ENCODE results near the gene CKAP2. TPM values are rescaled to one million over a fixed set of nuclear protein-coding genes. Genes with fewer than 3 reads are reported as not detected.
"Not testable (repeated sequence)": the region's sequence is repeated elsewhere in the genome, so short reads cannot be mapped to it uniquely, and the experiment has no call there.

Gene CKAP2
- 10 to 100 TPM; 12.0 to 59.9 (median 27.7) TPM for total RNA-seq
- 10 to 100 TPM; 12.2 to 12.6 TPM for polyA plus RNA-seq
- 34.3 reads per million, percentile 63 among the genes with 10 or more reads in this experiment for total RNA-seq

GRCh38 chr13:52454820-52455676 is at the start of gene CKAP2:
Gene CKAP2 (plus strand): TSS chr13:52455478. CDS start chr13:52455557, 79 bp downstream.
- intact Hi-C loops (cut with micrococcal nuclease): loop anchor here (1.0 to 10.0 kb wide), 14 partner anchors 38 to 1540 kb away; partner anchors contain the start of genes ALG11 (in 2 of the 2), INTS6 (in 2 of the 2), SUGT1 (in 2 of the 2) and WDFY2 (in 2 of the 2)
- peaks cover 0 to under 1% (median 0%) of the 10 kb centered on the region in 3 experiments for H3K36me3 ChIP-seq (ENCODE audit: control insufficient read depth in 2 of 3, insufficient read depth in 3 of 3, low read length in 3 of 3)
- H3K9me3 ChIP-seq (ENCODE audit: control insufficient read depth in 2 of 3, low read length in 3 of 3): no peaks in the 10 kb centered on the region
- Mint-ChIP-seq H3K36me3 (peaks cover 0 to 15% (median 3%) of the 10 kb centered on the region in 5 donors), H3K4me3 (peak within 1 kb of the TSS; percentile 93 to 98 (median 96)), H3K4me1 (peaks cover 17 to 64% (median 32%) of the 10 kb centered on the region in 7 donors), H3K27ac (peak within 1 kb of the TSS; percentile 96 to 100 (median 99)), H3K27me3 (peaks cover 0 to 5% (median 0%) of the 10 kb centered on the region in 5 donors), H3K9me3 (peaks cover 0 to 1% (median 0%) of the 10 kb centered on the region in 11 donors)
- CTCF ChIA-PET: no interaction called here
- H3K27ac ChIP-seq (ENCODE audit: low read depth, low read length): peak within 1 kb of the TSS; percentile 86
- peak within 1 kb of the TSS; percentile 87 for H3K4me3 ChIP-seq (ENCODE audit: low read length)
- peak; percentile 88 for ATAC-seq
- H3K27me3 ChIP-seq (ENCODE audit: control insufficient read depth in 2 of 2, insufficient read depth in 2 of 2, low read length in 2 of 2): no peaks in the 10 kb centered on the region
- H3K4me1 ChIP-seq (ENCODE audit: control insufficient read depth in 2 of 2, insufficient read depth in 2 of 2, low read length in 2 of 2): peaks cover 14 to 18% of the 10 kb centered on the region in 2 donors
- DNase-seq: peak; percentile 87 to 97 (median 95)
- POLR2A ChIA-PET: interaction anchor here (1.3 to 1.4 kb wide), 2 partner anchors 8 to 628 kb away, joined by 3 to 4 read pairs; no protein-coding TSS in a partner anchor

GRCh38 chr13:52405767-52406494 is 49.3 kb upstream of the CKAP2 start, which contains the start of gene THSD1:
Gene THSD1 (minus strand): TSS chr13:52406172. CDS start chr13:52402600, 3,572 bp downstream.
- peak within 1 kb of the TSS; percentile 64 to 84 (median 72) for H3K4me3 Mint-ChIP-seq
- Histone ChIP-seq H3K4me3 (ENCODE audit: low read length) (peak within 1 kb of the TSS; percentile 38), H3K27ac (ENCODE audit: low read depth, low read length) (no peak within 1 kb of the TSS), H3K4me1 (ENCODE audit: control insufficient read depth in 2 of 2, insufficient read depth in 2 of 2, low read length in 2 of 2) (peaks cover 7 to 18% of the 10 kb centered on the region in 2 donors), H3K9me3 (ENCODE audit: control insufficient read depth in 2 of 3, low read length in 3 of 3) (no peaks in the 10 kb centered on the region), H3K36me3 (ENCODE audit: control insufficient read depth in 2 of 3, insufficient read depth in 3 of 3, low read length in 3 of 3) (no peaks in the 10 kb centered on the region), H3K27me3 (ENCODE audit: control insufficient read depth in 2 of 2, insufficient read depth in 2 of 2, low read length in 2 of 2) (no peaks in the 10 kb centered on the region)
- intact Hi-C loops (cut with micrococcal nuclease): loop anchor here in 1 of 2 donors (5.0 kb wide), 1 partner anchor 394 kb away; the partner anchor contains the start of genes ALG11 and ATP7B
- peaks cover 0 to 4% (median 0%) of the 10 kb centered on the region in 5 donors for H3K36me3 Mint-ChIP-seq
- peaks cover 10 to 30% (median 20%) of the 10 kb centered on the region in 7 donors for H3K4me1 Mint-ChIP-seq
- DNase-seq (peak in 2 of 9 donors; percentile 12 to 24), ATAC-seq (peak; percentile 57)
- peaks cover 26 to 40% (median 33%) of the 10 kb centered on the region in 5 donors for H3K27me3 Mint-ChIP-seq
- H3K9me3 Mint-ChIP-seq: peaks cover 0 to 3% (median 0%) of the 10 kb centered on the region in 11 donors
- no peak within 1 kb of the TSS for H3K27ac Mint-ChIP-seq
- POLR2A ChIA-PET: interaction anchor here (0.6 kb wide), 1 partner anchor 369 kb away, joined by 3 read pairs; no protein-coding TSS in a partner anchor
- CTCF ChIA-PET: no interaction called here

GRCh38 chr13:52406629-52407028 is 48.6 kb upstream of the CKAP2 start:
- POLR2A ChIA-PET: no interaction called here
- no peaks in the 10 kb centered on the region for H3K27me3 ChIP-seq (ENCODE audit: control insufficient read depth in 2 of 2, insufficient read depth in 2 of 2, low read length in 2 of 2)
- peak overlapping the region in 9 of 10 donors; percentile 12 to 84 (median 55) for H3K4me3 Mint-ChIP-seq
- intact Hi-C loops (cut with micrococcal nuclease): loop anchor here in 1 of 2 donors (5.0 kb wide), 1 partner anchor 394 kb away; the partner anchor contains the start of genes ALG11 and ATP7B
- H3K9me3 ChIP-seq (ENCODE audit: control insufficient read depth in 2 of 3, low read length in 3 of 3): no peaks in the 10 kb centered on the region
- H3K36me3 Mint-ChIP-seq: peaks cover 0 to 6% (median 4%) of the 10 kb centered on the region in 5 donors
- no peak overlapping the region for H3K4me3 ChIP-seq (ENCODE audit: low read length)
- no peak overlapping the region for H3K27ac ChIP-seq (ENCODE audit: low read depth, low read length)
- ATAC-seq (no peak), DNase-seq (no peak)
- H3K4me1 ChIP-seq (ENCODE audit: control insufficient read depth in 2 of 2, insufficient read depth in 2 of 2, low read length in 2 of 2): peaks cover 7 to 18% of the 10 kb centered on the region in 2 donors
- H3K9me3 Mint-ChIP-seq: peaks cover 0 to 3% (median 0%) of the 10 kb centered on the region in 11 donors
- H3K36me3 ChIP-seq (ENCODE audit: control insufficient read depth in 2 of 3, insufficient read depth in 3 of 3, low read length in 3 of 3): no peaks in the 10 kb centered on the region
- CTCF ChIA-PET: no interaction called here
- H3K4me1 Mint-ChIP-seq: peaks cover 10 to 30% (median 20%) of the 10 kb centered on the region in 7 donors
- no peak overlapping the region for H3K27ac Mint-ChIP-seq
- H3K27me3 Mint-ChIP-seq: peaks cover 26 to 39% (median 31%) of the 10 kb centered on the region in 5 donors

- H3K27ac ChIP-seq (ENCODE audit: low read depth, low read length); H3K4me3 ChIP-seq (ENCODE audit: low read length); ATAC-seq; H3K9me3 ChIP-seq (ENCODE audit: control insufficient read depth in 2 of 3, low read length in 3 of 3); H3K36me3 ChIP-seq (ENCODE audit: control insufficient read depth in 2 of 3, insufficient read depth in 3 of 3, low read length in 3 of 3); H3K27ac Mint-ChIP-seq; POLR2A ChIA-PET; DNase-seq; CTCF ChIA-PET; H3K9me3 Mint-ChIP-seq; H3K27me3 ChIP-seq (ENCODE audit: control insufficient read depth in 2 of 2, insufficient read depth in 2 of 2, low read length in 2 of 2): not testable (repeated sequence)
- peak overlapping the region in 7 of 10 donors; percentile 21 to 84 (median 42) for H3K4me3 Mint-ChIP-seq
- H3K27me3 Mint-ChIP-seq: peaks cover 22 to 34% (median 25%) of the 10 kb centered on the region in 5 donors
- H3K4me1 Mint-ChIP-seq: peaks cover 10 to 30% (median 20%) of the 10 kb centered on the region in 7 donors
- intact Hi-C loops (cut with micrococcal nuclease): loop anchor here in 1 of 2 donors (5.0 kb wide), 1 partner anchor 395 kb away; the partner anchor contains the start of genes ALG11 and ATP7B
- H3K36me3 Mint-ChIP-seq: peaks cover 4 to 12% (median 11%) of the 10 kb centered on the region in 5 donors
- peaks cover 7 to 18% of the 10 kb centered on the region in 2 donors for H3K4me1 ChIP-seq (ENCODE audit: control insufficient read depth in 2 of 2, insufficient read depth in 2 of 2, low read length in 2 of 2)
Observed at GRCh38 chr13:52407436-52407835, 47.8 kb upstream of the CKAP2 start.

GRCh38 chr13:52408071-52408658 is 47.1 kb upstream of the CKAP2 start:
- CTCF ChIA-PET; H3K27ac ChIP-seq (ENCODE audit: low read depth, low read length); H3K27ac Mint-ChIP-seq; DNase-seq; H3K4me3 ChIP-seq (ENCODE audit: low read length); H3K9me3 ChIP-seq (ENCODE audit: control insufficient read depth in 2 of 3, low read length in 3 of 3); H3K9me3 Mint-ChIP-seq; H3K27me3 ChIP-seq (ENCODE audit: control insufficient read depth in 2 of 2, insufficient read depth in 2 of 2, low read length in 2 of 2); H3K4me3 Mint-ChIP-seq; ATAC-seq; H3K36me3 ChIP-seq (ENCODE audit: control insufficient read depth in 2 of 3, insufficient read depth in 3 of 3, low read length in 3 of 3); POLR2A ChIA-PET: not testable (repeated sequence)
- peaks cover 10 to 27% (median 20%) of the 10 kb centered on the region in 7 donors for H3K4me1 Mint-ChIP-seq
- intact Hi-C loops (cut with micrococcal nuclease): loop anchor here in 1 of 2 donors (5.0 kb wide), 1 partner anchor 396 kb away; the partner anchor contains the start of genes ALG11 and ATP7B
- peaks cover 7 to 18% of the 10 kb centered on the region in 2 donors for H3K4me1 ChIP-seq (ENCODE audit: control insufficient read depth in 2 of 2, insufficient read depth in 2 of 2, low read length in 2 of 2)
- H3K36me3 Mint-ChIP-seq: peaks cover 4 to 16% (median 12%) of the 10 kb centered on the region in 5 donors
- H3K27me3 Mint-ChIP-seq: peaks cover 15 to 28% (median 18%) of the 10 kb centered on the region in 5 donors
